GM18502 (cell line): Measurements from ENCODE around the gene SLC8B1.
"Not testable (repeated sequence)": the region's sequence is repeated elsewhere in the genome, so short reads cannot be mapped to it uniquely, and the experiment has no call there.

ENCODE experiments used
- ATAC-seq: cut with Tn5 transposase; IDR thresholded peaks from one replicate; pipeline ENCODE4 v1.9.1; 2021; ENCODE audit warnings: mild to moderate bottlenecking; ENCODE audit not compliant: unreplicated experiment, poor library complexity

The SLC8B1 gene

GRCh38 chr12:113358381-113359132 lies 23.6 kb upstream of the SLC8B1 start, which contains the start of gene PLBD2:
Gene PLBD2 (plus strand): TSS chr12:113358587. CDS start chr12:113358601, 14 bp downstream.
- ATAC-seq: peak; percentile 90

- ATAC-seq: not testable (repeated sequence)
Measured at GRCh38 chr12:113354192-113354591, 19.3 kb upstream of the SLC8B1 start.

- no peak for ATAC-seq
Measured at GRCh38 chr12:113351089-113351488, 16.2 kb upstream of the SLC8B1 start.

GRCh38 chr12:113348849-113349536 lies 14.1 kb upstream of the SLC8B1 start:
- ATAC-seq: no peak

- ATAC-seq: no peak
Measured at GRCh38 chr12:113347892-113348291, 13.0 kb upstream of the SLC8B1 start.

- no peak for ATAC-seq
Measured at GRCh38 chr12:113347107-113347506, 12.2 kb upstream of the SLC8B1 start.

GRCh38 chr12:113346353-113346752 lies 11.4 kb upstream of the SLC8B1 start:
- ATAC-seq: no peak

- no peak for ATAC-seq
Measured at GRCh38 chr12:113345318-113345717, 10.4 kb upstream of the SLC8B1 start.

- no peak for ATAC-seq
Measured at GRCh38 chr12:113341535-113341934, 6.6 kb upstream of the SLC8B1 start.

GRCh38 chr12:113340061-113340460 lies 5.2 kb upstream of the SLC8B1 start:
- ATAC-seq: no peak

GRCh38 chr12:113339540-113339939 lies 4.6 kb upstream of the SLC8B1 start:
- no peak for ATAC-seq

- peak; percentile 23 for ATAC-seq
Measured at GRCh38 chr12:113333877-113334785, 778 bp downstream of the SLC8B1 start.

GRCh38 chr12:113333418-113333750 lies 1.5 kb downstream of the SLC8B1 start:
- no peak for ATAC-seq

GRCh38 chr12:113332688-113333417 lies 2.1 kb downstream of the SLC8B1 start:
- ATAC-seq: no peak

GRCh38 chr12:113330505-113330904 lies 4.4 kb downstream of the SLC8B1 start:
- ATAC-seq: no peak

- ATAC-seq: no peak
Measured at GRCh38 chr12:113329791-113330417, 5.0 kb downstream of the SLC8B1 start.

- ATAC-seq: no peak
Measured at GRCh38 chr12:113329022-113329790, 5.7 kb downstream of the SLC8B1 start.

GRCh38 chr12:113328368-113328889 lies 6.5 kb downstream of the SLC8B1 start:
- ATAC-seq: no peak
